K562 (cell line): Measurements from ENCODE around the gene BTAF1. TPM values are rescaled to one million over a fixed set of nuclear protein-coding genes. Genes with fewer than 3 reads are reported as not detected.

Experiments
- BRD9 ChIP-seq: fragments of 450-650 bp; IDR thresholded peaks from 2 replicates; pipeline ENCODE4 v1.6.1; 2018; ENCODE audit warnings: low read depth; ENCODE audit not compliant: partially characterized antibody
- ETV1 ChIP-seq: fragments of 450-650 bp; conservative IDR thresholded peaks from 2 replicates; pipeline ENCODE4 v1.6.1; 2016; ENCODE audit warnings: missing genetic modification characterization, control low read depth, low read depth, missing compliant biosample characterization
- GTF2F1 ChIP-seq: IDR thresholded peaks from 2 replicates; pipeline ENCODE4 v1.6.1; 2011; ENCODE audit warnings: low read depth, low read length, improper control_type of control experiment
- MXI1 ChIP-seq: IDR thresholded peaks from 2 replicates; pipeline ENCODE4 v1.6.1; 2011; ENCODE audit warnings: low read depth, mild to moderate bottlenecking, improper control_type of control experiment, low read length
- RBFOX2 ChIP-seq: fragments of 200-400 bp; formaldehyde crosslinking; IDR thresholded peaks from 2 replicates; pipeline ENCODE4 v1.6.1; 2017; ENCODE audit warnings: low read depth, mild to moderate bottlenecking, low read length, moderate library complexity
- RCOR1 ChIP-seq, 2 experiments: IDR thresholded peaks; 2 replicates each; pipeline ENCODE4 v1.6.1; 2012; ENCODE audit warnings: low read depth in 2 of 2, low read length in 2 of 2, borderline replicate concordance in 1 of 2, improper control_type of control experiment in 1 of 2
- RFX1 ChIP-seq: fragments of 450-650 bp; IDR thresholded peaks from 2 replicates; pipeline ENCODE4 v1.6.1; 2016; ENCODE audit warnings: mild to moderate bottlenecking, moderate library complexity
- SP1 ChIP-seq: sonication (generic); formaldehyde crosslinking; IDR thresholded peaks from 2 replicates; pipeline ENCODE4 v1.8.1; 2022; ENCODE audit warnings: mild to moderate bottlenecking, missing genetic modification reagents
- SRSF3 ChIP-seq: fragments of 200-400 bp; formaldehyde crosslinking; IDR thresholded peaks from 2 replicates; pipeline ENCODE4 v1.6.1; 2016; ENCODE audit warnings: mild to moderate bottlenecking, low read length, moderate library complexity; ENCODE audit not compliant: insufficient read depth
- TCFL5 ChIP-seq: fragments of 250-450 bp; sonication (Bioruptor Pico); conservative IDR thresholded peaks from 2 replicates; pipeline ENCODE4 v1.6.1; 2021; ENCODE audit warnings: mild to moderate bottlenecking, moderate library complexity, matching md5 sums
- ZBTB33 ChIP-seq: sonication (generic); formaldehyde crosslinking; IDR thresholded peaks from 2 replicates; pipeline ENCODE4 v1.8.1; 2023; ENCODE audit warnings: mild to moderate bottlenecking, missing genetic modification reagents
- ZNF707 ChIP-seq: fragments of 250-450 bp; sonication (Bioruptor Pico); conservative IDR thresholded peaks from 2 replicates; pipeline ENCODE4 v1.8.0; 2022; ENCODE audit warnings: inconsistent platforms, mild to moderate bottlenecking, moderate library complexity
- ZNF77 ChIP-seq: fragments of 250-450 bp; sonication (Bioruptor Pico); IDR thresholded peaks from 2 replicates; pipeline ENCODE4 v1.5.0; 2020
- polyA plus RNA-seq, 8 experiments: library from polyadenylated mRNA; depleted of rRNA in 4 of 8; stranded (reverse) in 5 of 8; unstranded in 3 of 8; fragments of >200 nt; fragmentation: Nextera tagmentation in 2 of 8; fragmentation: Illumina TruSeq in 1 of 8; extraction: Ambion mirVana in 2 of 8; extraction: Trizol in 1 of 8; gene quantifications; 2 replicates each; pipeline versions ENCODE4 v1.2.1 to v1.2.3, GENCODE V29; 2011 to 2014; ENCODE audit warnings: inconsistent platforms in 1 of 8, missing spikeins in 1 of 8
- total RNA-seq, 7 experiments: library from RNA; depleted of rRNA in 6 of 7; stranded (reverse); fragments of >200 nt in 6 of 7; fragmentation: Illumina TruSeq in 2 of 7; extraction: Trizol in 2 of 7; gene quantifications; 2 replicates each; pipeline versions ENCODE4 v1.2.1 to v1.2.3, GENCODE V29; 2011 to 2021; ENCODE audit warnings: low replicate concordance in 1 of 7
- TF ChIP-seq, protein P1 (sequence below): fragments of 450-650 bp; IDR thresholded peaks from 2 replicates; pipeline ENCODE4 v1.6.1; 2016; ENCODE audit warnings: low read depth
- TF ChIP-seq, protein P2 (sequence below), 2 experiments: fragments of 450-650 bp; conservative IDR thresholded peaks; 2 replicates each; pipeline ENCODE4 v1.6.1; 2017; ENCODE audit warnings: mild to moderate bottlenecking in 2 of 2, moderate library complexity in 2 of 2

Gene BTAF1
- total and polyA plus RNA-seq, 9 of the 15 experiments (the other 6 are each of a cell fraction or from before 2014, with no cell fraction given), result 6.6 to 70.7 (median 30.5) TPM

GRCh38 chr10:91901784-91902677 lies 21.5 kb upstream of the BTAF1 start (continued):
- TF ChIP-seq GTF2F1, result no peak
- TF ChIP-seq RBFOX2, result no peak
- no peak for TF ChIP-seq SRSF3
- TF ChIP-seq ETV1 (tag), result no peak; the same call in 1 of the 2 replicates
- TF ChIP-seq RCOR1 (IDR thresholded peaks at IDR 0.05; ENCODE audit: borderline replicate concordance in 1 of 2, low read depth in 2 of 2, low read length in 2 of 2), result no peak
- TF ChIP-seq ZBTB33, result no peak
- TF ChIP-seq TCFL5 (CRISPR knock-in tag), result no peak
- TF ChIP-seq RFX1, result no peak
- TF ChIP-seq, protein P1, sequence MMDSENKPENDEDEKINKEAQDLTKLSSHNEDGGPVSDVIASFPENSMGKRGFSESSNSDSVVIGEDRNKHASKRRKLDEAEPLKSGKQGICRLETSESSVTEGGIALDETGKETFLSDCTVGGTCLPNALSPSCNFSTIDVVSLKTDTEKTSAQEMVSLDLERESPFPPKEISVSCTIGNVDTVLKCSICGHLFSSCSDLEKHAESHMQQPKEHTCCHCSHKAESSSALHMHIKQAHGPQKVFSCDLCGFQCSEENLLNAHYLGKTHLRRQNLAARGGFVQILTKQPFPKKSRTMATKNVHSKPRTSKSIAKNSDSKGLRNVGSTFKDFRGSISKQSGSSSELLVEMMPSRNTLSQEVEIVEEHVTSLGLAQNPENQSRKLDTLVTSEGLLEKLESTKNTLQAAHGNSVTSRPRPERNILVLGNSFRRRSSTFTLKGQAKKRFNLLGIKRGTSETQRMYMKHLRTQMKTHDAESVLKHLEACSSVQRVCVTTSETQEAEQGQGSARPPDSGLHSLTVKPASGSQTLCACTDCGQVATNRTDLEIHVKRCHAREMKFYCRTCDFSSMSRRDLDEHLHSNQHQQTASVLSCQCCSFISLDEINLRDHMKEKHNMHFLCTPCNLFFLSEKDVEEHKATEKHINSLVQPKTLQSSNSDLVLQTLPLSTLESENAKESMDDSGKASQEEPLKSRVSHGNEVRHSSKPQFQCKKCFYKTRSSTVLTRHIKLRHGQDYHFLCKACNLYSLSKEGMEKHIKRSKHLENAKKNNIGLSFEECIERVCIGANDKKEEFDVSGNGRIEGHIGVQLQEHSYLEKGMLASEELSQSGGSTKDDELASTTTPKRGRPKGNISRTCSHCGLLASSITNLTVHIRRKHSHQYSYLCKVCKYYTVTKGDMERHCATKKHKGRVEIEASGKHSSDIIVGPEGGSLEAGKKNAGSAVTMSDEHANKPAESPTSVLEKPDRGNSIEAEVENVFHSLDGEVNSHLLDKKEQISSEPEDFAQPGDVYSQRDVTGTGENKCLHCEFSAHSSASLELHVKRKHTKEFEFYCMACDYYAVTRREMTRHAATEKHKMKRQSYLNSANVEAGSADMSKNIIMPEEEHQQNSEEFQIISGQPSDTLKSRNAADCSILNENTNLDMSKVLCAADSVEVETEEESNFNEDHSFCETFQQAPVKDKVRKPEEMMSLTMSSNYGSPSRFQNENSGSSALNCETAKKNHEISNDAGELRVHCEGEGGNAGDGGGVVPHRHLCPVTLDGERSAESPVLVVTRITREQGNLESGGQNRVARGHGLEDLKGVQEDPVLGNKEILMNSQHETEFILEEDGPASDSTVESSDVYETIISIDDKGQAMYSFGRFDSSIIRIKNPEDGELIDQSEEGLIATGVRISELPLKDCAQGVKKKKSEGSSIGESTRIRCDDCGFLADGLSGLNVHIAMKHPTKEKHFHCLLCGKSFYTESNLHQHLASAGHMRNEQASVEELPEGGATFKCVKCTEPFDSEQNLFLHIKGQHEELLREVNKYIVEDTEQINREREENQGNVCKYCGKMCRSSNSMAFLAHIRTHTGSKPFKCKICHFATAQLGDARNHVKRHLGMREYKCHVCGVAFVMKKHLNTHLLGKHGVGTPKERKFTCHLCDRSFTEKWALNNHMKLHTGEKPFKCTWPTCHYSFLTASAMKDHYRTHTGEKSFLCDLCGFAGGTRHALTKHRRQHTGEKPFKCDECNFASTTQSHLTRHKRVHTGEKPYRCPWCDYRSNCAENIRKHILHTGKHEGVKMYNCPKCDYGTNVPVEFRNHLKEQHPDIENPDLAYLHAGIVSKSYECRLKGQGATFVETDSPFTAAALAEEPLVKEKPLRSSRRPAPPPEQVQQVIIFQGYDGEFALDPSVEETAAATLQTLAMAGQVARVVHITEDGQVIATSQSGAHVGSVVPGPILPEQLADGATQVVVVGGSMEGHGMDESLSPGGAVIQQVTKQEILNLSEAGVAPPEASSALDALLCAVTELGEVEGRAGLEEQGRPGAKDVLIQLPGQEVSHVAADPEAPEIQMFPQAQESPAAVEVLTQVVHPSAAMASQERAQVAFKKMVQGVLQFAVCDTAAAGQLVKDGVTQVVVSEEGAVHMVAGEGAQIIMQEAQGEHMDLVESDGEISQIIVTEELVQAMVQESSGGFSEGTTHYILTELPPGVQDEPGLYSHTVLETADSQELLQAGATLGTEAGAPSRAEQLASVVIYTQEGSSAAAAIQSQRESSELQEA, result no peak
- TF ChIP-seq SP1 (CRISPR knock-in tag), result no peak
- no peak for TF ChIP-seq BRD9
- no peak for TF ChIP-seq ZNF77
- no peak for TF ChIP-seq MXI1
- no peak for TF ChIP-seq ZNF707 (CRISPR knock-in tag)
- TF ChIP-seq, protein P2, sequence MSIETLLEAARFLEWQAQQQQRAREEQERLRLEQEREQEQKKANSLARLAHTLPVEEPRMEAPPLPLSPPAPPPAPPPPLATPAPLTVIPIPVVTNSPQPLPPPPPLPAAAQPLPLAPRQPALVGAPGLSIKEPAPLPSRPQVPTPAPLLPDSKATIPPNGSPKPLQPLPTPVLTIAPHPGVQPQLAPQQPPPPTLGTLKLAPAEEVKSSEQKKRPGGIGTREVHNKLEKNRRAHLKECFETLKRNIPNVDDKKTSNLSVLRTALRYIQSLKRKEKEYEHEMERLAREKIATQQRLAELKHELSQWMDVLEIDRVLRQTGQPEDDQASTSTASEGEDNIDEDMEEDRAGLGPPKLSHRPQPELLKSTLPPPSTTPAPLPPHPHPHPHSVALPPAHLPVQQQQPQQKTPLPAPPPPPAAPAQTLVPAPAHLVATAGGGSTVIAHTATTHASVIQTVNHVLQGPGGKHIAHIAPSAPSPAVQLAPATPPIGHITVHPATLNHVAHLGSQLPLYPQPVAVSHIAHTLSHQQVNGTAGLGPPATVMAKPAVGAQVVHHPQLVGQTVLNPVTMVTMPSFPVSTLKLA (conservative IDR thresholded peaks at IDR 0.05), result peak in 1 of 2 experiments; percentile 59; a peak in 1 of 4 replicates
